ENCODE measurements around the gene IL17REL. TPM values are rescaled to one million over a fixed set of nuclear protein-coding genes. Genes with fewer than 3 reads are reported as not detected.
A peak's percentile ranks its signal among the peaks of the same experiment; 100 is the strongest.

The IL17REL gene
- total RNA-seq, 4 donors from 2014 or later = 0.12 to 0.26 TPM; not detected in 2

- H3K36me3 ChIP-seq = no peaks in the 10 kb centered on the region
- TF ChIP-seq POLR2A (IDR thresholded peaks at IDR 0.05) (no peak), CTCF (IDR thresholded peaks at IDR 0.05) (no peak)
- no peaks in the 10 kb centered on the region for H3K4me1 ChIP-seq
- H3K4me3 ChIP-seq = no peak overlapping the region
- intact Hi-C loops (cut with DNase I; ENCODE audit: low total_unique reads) = no loop called here
- no peaks in the 10 kb centered on the region for H3K9me3 ChIP-seq
- H3K27me3 ChIP-seq = peaks cover 0 to 5% of the 10 kb centered on the region in 2 donors
- no peak overlapping the region for H3K27ac ChIP-seq
- no peak for DNase-seq
These were observed 47.3 kb upstream of the IL17REL start for GRCh38 chr22:50059881-50060262.

GRCh38 chr22:50058906-50059880 is 46.6 kb upstream of the IL17REL start:
- H3K36me3 ChIP-seq = no peaks in the 10 kb centered on the region
- H3K4me1 ChIP-seq = no peaks in the 10 kb centered on the region
- peaks cover 0 to 5% of the 10 kb centered on the region in 2 donors for H3K27me3 ChIP-seq
- H3K4me3 ChIP-seq = no peak overlapping the region
- no peak for TF ChIP-seq POLR2A (IDR thresholded peaks at IDR 0.05)
- peak in 1 of 4 experiments; percentile 7 for TF ChIP-seq CTCF (IDR thresholded peaks at IDR 0.05)
- DNase-seq = peak in 1 of 2 donors; percentile 37
- H3K9me3 ChIP-seq = no peaks in the 10 kb centered on the region
- intact Hi-C loops (cut with DNase I; ENCODE audit: low total_unique reads) = no loop called here
- H3K27ac ChIP-seq = no peak overlapping the region

- Histone ChIP-seq H3K4me3 (no peak within 1 kb of the TSS), H3K27ac (no peak within 1 kb of the TSS), H3K27me3 (peaks cover 0 to 5% of the 10 kb centered on the region in 2 donors), H3K9me3 (no peaks in the 10 kb centered on the region), H3K4me1 (no peaks in the 10 kb centered on the region), H3K36me3 (no peaks in the 10 kb centered on the region)
- intact Hi-C loops (cut with DNase I; ENCODE audit: low total_unique reads) = no loop called here
- TF ChIP-seq CTCF (IDR thresholded peaks at IDR 0.05) (no peak), POLR2A (IDR thresholded peaks at IDR 0.05) (no peak)
- DNase-seq = no peak
These were observed 45.7 kb upstream of the IL17REL start, which contains the start of gene TTLL8 for GRCh38 chr22:50058061-50058905. TSS of gene TTLL8 (minus strand) at chr22:50058298.

- no peak for TF ChIP-seq CTCF (IDR thresholded peaks at IDR 0.05)
- TF ChIP-seq POLR2A (IDR thresholded peaks at IDR 0.05) = no peak
- Histone ChIP-seq H3K4me1 (no peaks in the 10 kb centered on the region), H3K4me3 (no peak overlapping the region), H3K27ac (no peak overlapping the region), H3K27me3 (peaks cover 0 to 5% of the 10 kb centered on the region in 2 donors), H3K9me3 (no peaks in the 10 kb centered on the region), H3K36me3 (no peaks in the 10 kb centered on the region)
- DNase-seq = no peak
- intact Hi-C loops (cut with DNase I; ENCODE audit: low total_unique reads) = no loop called here
These were observed 44.9 kb upstream of the IL17REL start for GRCh38 chr22:50057278-50058060.
